Measurements from ENCODE around the gene ZNF70. TPM values are rescaled to one million over a fixed set of nuclear protein-coding genes. Genes with fewer than 3 reads are reported as not detected.
A peak's percentile ranks its signal among the peaks of the same experiment; 100 is the strongest.

ZNF70 gene
- total and polyA plus RNA-seq, 9 of the 15 experiments (the other 6 are each of a cell fraction or from before 2014, with no cell fraction given), result 0.14 to 3.3 (median 1.4) TPM

GRCh38 chr22:23716811-23717801, 33.8 kb downstream of the ZNF70 start (continued):
- TF ChIP-seq ATF6 (CRISPR knock-in tag; IDR thresholded peaks at IDR 0.05) (0 out of 2 replicates have a peak, but pooled peaks have one; percentile 57), MTA3 (IDR thresholded peaks at IDR 0.05; ENCODE audit: borderline replicate concordance) (peak; percentile 55; the same call in 1 of the 2 replicates), TBL1XR1 (IDR thresholded peaks at IDR 0.05; ENCODE audit: low read length in 2 of 2) (peak; percentile 12 to 62; a peak in 1 of 4 replicates), MAX (CRISPR knock-in tag; IDR thresholded peaks at IDR 0.05) (peak; percentile 86), STAT5A (IDR thresholded peaks at IDR 0.05; ENCODE audit: borderline replicate concordance, low read length) (no peak), POLR2B (IDR thresholded peaks at IDR 0.05; ENCODE audit: low read depth, partially characterized antibody) (peak; percentile 57), ZNF445 (CRISPR knock-in tag; IDR thresholded peaks at IDR 0.05; ENCODE audit: low read depth) (no peak), KLF13 (tag; IDR thresholded peaks at IDR 0.05; ENCODE audit: borderline replicate concordance, low read depth) (0 out of 2 replicates have a peak, but pooled peaks have one; percentile 21), RUNX1 (IDR thresholded peaks at IDR 0.05; ENCODE audit: low read depth) (0 out of 2 replicates have a peak, but pooled peaks have one; percentile 52), ZBTB7A (IDR thresholded peaks at IDR 0.05; ENCODE audit: borderline replicate concordance, control insufficient read depth, low read depth, low read length) (0 out of 2 replicates have a peak, but pooled peaks have one; percentile 32), FOXP4 (CRISPR knock-in tag; IDR thresholded peaks at IDR 0.05; ENCODE audit: borderline replicate concordance) (no peak), CEBPG (CRISPR knock-in tag; IDR thresholded peaks at IDR 0.05) (no peak), CEBPG (tag; conservative IDR thresholded peaks at IDR 0.05 in 1 of 2, IDR thresholded peaks at IDR 0.05 in 1 of 2) (no peak), PRDM10 (IDR thresholded peaks at IDR 0.05; ENCODE audit: partially characterized antibody) (no peak), DDX20 (tag; IDR thresholded peaks at IDR 0.05; ENCODE audit: low read depth) (no peak), NBN (IDR thresholded peaks at IDR 0.05; ENCODE audit: low read depth) (peak; percentile 37; the same call in 1 of the 2 replicates), KHSRP (IDR thresholded peaks at IDR 0.05) (peak; percentile 62; the same call in 1 of the 2 replicates), HNRNPLL (IDR thresholded peaks at IDR 0.05; ENCODE audit: low read depth, low read length, poor library complexity, severe bottlenecking) (peak; percentile 96)

All from K562 (cell line).